A549 (cell line): ENCODE data around the gene TEKT3. TPM values are rescaled to one million over a fixed set of nuclear protein-coding genes. Genes with fewer than 3 reads are reported as not detected.
A peak's percentile ranks its signal among the peaks of the same experiment; 100 is the strongest.

Experiments
- ATAC-seq, 2 experiments: fragments of 200-7000 bp in 1 of 2; fragments of >200 bp in 1 of 2; cut with Nextera tagmentation in 1 of 2; cut with Tn5 transposase in 1 of 2; 3 replicates each; pipeline versions ENCODE4 v1.8.0 to v1.9.1; 2018 to 2020; ENCODE audit warnings: mild to moderate bottlenecking in 1 of 2, moderate library complexity in 1 of 2
- CTCF ChIA-PET: fragments of 300-600 bp; sonication (Branson Sonifier 250); formaldehyde crosslinking; extraction: SDS; loops from one replicate; lab custom pipeline; 2021; ENCODE audit warnings: antibody characterized with exemption, inconsistent platforms; lab: Yijun Ruan, JAX
- POLR2A ChIA-PET: fragments of 350-600 bp; formaldehyde crosslinking; extraction: SDS; loops from one replicate; lab custom pipeline; 2021; ENCODE audit warnings: antibody characterized with exemption, inconsistent platforms; lab: Yijun Ruan, JAX
- DNase-seq, 2 experiments: peaks; one replicate each; pipeline versions ENCODE4 v3.0.0 to v3.0.0-alpha.2; 2011 to 2016; ENCODE audit warnings: low read depth in 1 of 2, low spot score in 1 of 2
- FAIRE-seq: peaks from 2 replicates; lab custom pipeline; 2011; peaks lifted over from hg19 to GRCh38; lab: Jason Lieb, UNC
- H3K27ac ChIP-seq, 2 experiments: fragments of >200 bp; sonication (Bioruptor Twin); formaldehyde crosslinking; 3 replicates each; pipeline ENCODE4 v1.5.1; 2016 to 2017
- H3K4me1 ChIP-seq: fragments of >200 bp; sonication (Bioruptor Twin); formaldehyde crosslinking; 3 replicates; pipeline ENCODE4 v1.6.1; 2016
- H3K4me2 ChIP-seq: fragments of >200 bp; sonication (Bioruptor Twin); formaldehyde crosslinking; 3 replicates; pipeline ENCODE4 v1.6.1; 2016
- H3K4me3 ChIP-seq: fragments of >200 bp; sonication (Bioruptor Twin); formaldehyde crosslinking; 3 replicates; pipeline ENCODE4 v1.5.1; 2016
- H3K9me3 ChIP-seq: fragments of >200 bp; sonication (Bioruptor Twin); formaldehyde crosslinking; 3 replicates; pipeline ENCODE4 v1.6.1; 2016
- BHLHE40 ChIP-seq: IDR thresholded peaks from 2 replicates; pipeline ENCODE4 v1.6.1; 2012; ENCODE audit warnings: low read depth, low read length, inconsistent platforms
- CEBPB ChIP-seq, 2 experiments: fragments of >200 bp in 1 of 2; sonication (Bioruptor Twin) in 1 of 2; formaldehyde crosslinking in 1 of 2; IDR thresholded peaks; 2 replicates each; pipeline ENCODE4 v1.6.1; 2012 to 2016
- CHD4 ChIP-seq: fragments of 200-600 bp; sonication (generic); IDR thresholded peaks from 2 replicates; pipeline ENCODE4 v1.6.1; 2016; ENCODE audit warnings: antibody characterized with exemption, mild to moderate bottlenecking, borderline replicate concordance
- ESRRA ChIP-seq: fragments of 150-350 bp; IDR thresholded peaks from 2 replicates; pipeline ENCODE4 v1.6.1; 2014; ENCODE audit warnings: mild to moderate bottlenecking, low read length, borderline replicate concordance
- FOSL2 ChIP-seq, 2 experiments: fragments of 450-650 bp in 1 of 2; fragments of >200 bp in 1 of 2; sonication (Bioruptor Twin) in 1 of 2; formaldehyde crosslinking; IDR thresholded peaks; 2 replicates each; pipeline versions ENCODE4 v1.5.0 to v1.6.1; 2016 to 2020; ENCODE audit warnings: mild to moderate bottlenecking in 1 of 2, moderate library complexity in 1 of 2
- GATA3 ChIP-seq: IDR thresholded peaks from 2 replicates; pipeline ENCODE4 v1.6.1; 2012; ENCODE audit warnings: borderline replicate concordance
- HOXB13 ChIP-seq: fragments of 250-450 bp; sonication (Bioruptor Pico); IDR thresholded peaks from 2 replicates; pipeline ENCODE4 v1.5.0; 2020; ENCODE audit warnings: low read depth, mild to moderate bottlenecking, moderate library complexity
- KDM1A ChIP-seq: fragments of 200-600 bp; sonication (generic); IDR thresholded peaks from 2 replicates; pipeline ENCODE4 v1.6.1; 2016; ENCODE audit warnings: low read depth, mild to moderate bottlenecking
- KDM5A ChIP-seq: fragments of 200-600 bp; sonication (generic); IDR thresholded peaks from 2 replicates; pipeline ENCODE4 v1.6.1; 2016; ENCODE audit warnings: antibody characterized with exemption, mild to moderate bottlenecking
- MAFK ChIP-seq: fragments of 450-650 bp; IDR thresholded peaks from 2 replicates; pipeline ENCODE4 v1.6.1; 2014; ENCODE audit not compliant: partially characterized antibody
- MYC ChIP-seq: IDR thresholded peaks from 2 replicates; pipeline ENCODE4 v1.6.1; 2012; ENCODE audit warnings: mild to moderate bottlenecking, inconsistent platforms, low read length, improper control_type of control experiment, borderline replicate concordance
- POLR2A ChIP-seq: IDR thresholded peaks from 2 replicates; pipeline ENCODE4 v1.6.1; 2012; ENCODE audit warnings: mild to moderate bottlenecking, low read length
- POLR2AphosphoS2 ChIP-seq: conservative IDR thresholded peaks from 2 replicates; pipeline ENCODE4 v1.6.1; 2012; ENCODE audit warnings: low read length, improper control_type of control experiment, inconsistent platforms
- RAD21 ChIP-seq, 2 experiments: fragments of >200 bp in 1 of 2; sonication (Bioruptor Twin) in 1 of 2; formaldehyde crosslinking in 1 of 2; IDR thresholded peaks in 1 of 2; conservative IDR thresholded peaks in 1 of 2; 2 replicates in 1 of 2; 3 replicates in 1 of 2; pipeline ENCODE4 v1.6.1; 2012 to 2018; ENCODE audit warnings: inconsistent platforms in 1 of 2
- RCOR1 ChIP-seq: fragments of 150-350 bp; IDR thresholded peaks from 2 replicates; pipeline ENCODE4 v1.6.1; 2014; ENCODE audit warnings: antibody characterized with exemption, low read length, low read depth
- SMC3 ChIP-seq: fragments of >200 bp; sonication (Bioruptor Twin); formaldehyde crosslinking; IDR thresholded peaks from 3 replicates; pipeline ENCODE4 v1.6.1; 2018; ENCODE audit warnings: inconsistent platforms
- TP53 ChIP-seq: fragments of 250-450 bp; sonication (Bioruptor Pico); IDR thresholded peaks from 2 replicates; pipeline ENCODE4 v1.5.0; 2021; ENCODE audit warnings: mild to moderate bottlenecking, moderate library complexity
- ZNF302 ChIP-seq: fragments of 250-450 bp; sonication (Bioruptor Pico); IDR thresholded peaks from 2 replicates; pipeline ENCODE4 v1.9.0; 2021; ENCODE audit warnings: inconsistent platforms, mild to moderate bottlenecking, moderate library complexity
- ZSCAN20 ChIP-seq: fragments of 250-450 bp; sonication (Bioruptor Pico); IDR thresholded peaks from 2 replicates; pipeline ENCODE4 v1.8.0; 2022; ENCODE audit warnings: mild to moderate bottlenecking, moderate library complexity
- WGBS: methylation state at CpG from one replicate; pipeline ENCODE4 v1.1.6; 2017; ENCODE audit errors: missing lambda C conversion rate; 5-methylcytosine and 5-hydroxymethylcytosine counted together
- polyA plus RNA-seq, 4 experiments: library from polyadenylated mRNA; depleted of rRNA in 3 of 4; stranded (reverse); fragments of >200 nt; fragmentation: RNase III in 1 of 4; extraction: RNeasy Plus Mini Kit Qiagen cat#74134 plus additional on column Dnase treatment in 1 of 4; gene quantifications; 2 replicates in 3 of 4; 3 replicates in 1 of 4; pipeline ENCODE4 v1.2.3, GENCODE V29; 2011 to 2017
- TF ChIP-seq, protein P1 (sequence below): IDR thresholded peaks from 2 replicates; pipeline ENCODE4 v1.6.1; 2012; ENCODE audit warnings: low read depth, borderline replicate concordance

TEKT3 gene
- polyA plus RNA-seq, 2 of the 4 experiments (the other 2 are of a cell fraction): 0.17 to 0.21 TPM

DNA sequence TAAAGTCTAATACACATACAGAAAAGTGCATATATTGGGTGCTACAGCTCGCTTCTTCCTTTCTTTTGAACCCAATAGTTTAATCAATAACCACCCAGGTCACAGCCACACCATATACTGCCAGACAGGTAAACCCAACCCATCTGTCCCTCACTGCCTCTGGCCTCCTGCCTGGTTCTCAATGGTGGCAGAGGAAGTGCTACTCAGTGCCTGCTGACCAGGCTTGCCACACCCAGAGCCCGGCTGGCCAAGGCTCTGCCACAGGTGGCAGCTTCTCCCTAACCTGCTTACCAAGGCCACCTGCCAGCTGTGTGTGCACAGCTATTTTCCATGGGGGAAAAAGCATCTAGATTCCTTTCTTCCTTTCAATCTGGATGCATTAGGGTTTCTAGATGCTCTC is 76.9 kb downstream of the TEKT3 start:
- ATAC-seq (no peak), FAIRE-seq (no peak), DNase-seq (peak in 1 of 2 experiments; percentile 33)
- peak overlapping the region in 1 of 2 experiments; percentile 45; a peak in 3 of 6 replicates for H3K27ac ChIP-seq
- TF ChIP-seq ESRRA: no peak
- H3K4me1 ChIP-seq: peaks cover 29% of the 10 kb centered on the region
- ChIA-PET CTCF (interaction anchor here (0.9 to 4.8 kb wide), 8 partner anchors 20 to 239 kb away, joined by 3 to 64 read pairs (median 4); no protein-coding TSS in a partner anchor), POLR2A (no interaction called here)
- no peak overlapping the region for H3K4me3 ChIP-seq
- peak overlapping the region; percentile 94 for H3K4me2 ChIP-seq
- 39% methylated on average over 2 of the region's 2 CpGs for WGBS
- no peaks in the 10 kb centered on the region for H3K9me3 ChIP-seq

DNA sequence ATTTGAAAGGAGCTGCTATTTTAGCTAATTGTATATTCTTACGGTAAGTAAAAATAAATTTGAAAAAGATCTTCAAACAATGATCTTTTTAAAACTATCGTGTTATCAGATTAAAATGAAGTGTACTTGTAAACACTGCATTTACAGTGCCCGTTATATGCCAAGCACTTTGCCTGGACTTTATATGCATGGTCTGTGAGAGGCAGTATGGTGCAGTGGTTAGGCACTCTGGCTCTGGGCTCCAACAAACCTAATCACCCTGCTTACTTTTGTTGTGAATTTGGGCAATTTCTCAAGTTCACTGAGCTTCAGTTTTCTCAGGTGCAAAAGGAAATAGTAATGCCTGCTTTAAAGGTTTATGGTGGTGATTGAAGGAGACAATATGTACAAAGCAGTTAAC is 77.7 kb downstream of the TEKT3 start:
- DNase-seq (no peak), ATAC-seq (no peak), FAIRE-seq (no peak)
- no peak for TF ChIP-seq KDM1A
- peak in 1 of 2 experiments; percentile 23; a peak in 1 of 5 replicates for TF ChIP-seq RAD21 (conservative IDR thresholded peaks at IDR 0.05 in 1 of 2, IDR thresholded peaks at IDR 0.05 in 1 of 2)
- no peak for TF ChIP-seq POLR2AphosphoS2
- no peak for TF ChIP-seq ZSCAN20 (CRISPR knock-in tag)
- TF ChIP-seq ZNF302 (CRISPR knock-in tag): no peak
- peak; percentile 33; the same call in 1 of the 2 replicates for TF ChIP-seq CHD4
- no peak for TF ChIP-seq RCOR1
- no peak for TF ChIP-seq KDM5A
- Histone ChIP-seq H3K4me2 (peak overlapping the region; percentile 94), H3K9me3 (no peaks in the 10 kb centered on the region), H3K4me1 (peaks cover 29% of the 10 kb centered on the region), H3K27ac (peak overlapping the region; percentile 80 to 87), H3K4me3 (peak overlapping the region; percentile 70)
- ChIA-PET CTCF (interaction anchor here (0.8 to 3.7 kb wide), 15 partner anchors 10 to 240 kb away, joined by 3 to 64 read pairs (median 4); no protein-coding TSS in a partner anchor), POLR2A (interaction anchor here (0.8 to 1.7 kb wide), 6 partner anchors 9 to 736 kb away, joined by 3 to 9 read pairs (median 4); partner anchors contain the start of genes TEKT3, TTC19 and ZSWIM7)
- whole genome bisulfite sequencing: 40% methylated on average over 3 of the region's 3 CpGs

DNA sequence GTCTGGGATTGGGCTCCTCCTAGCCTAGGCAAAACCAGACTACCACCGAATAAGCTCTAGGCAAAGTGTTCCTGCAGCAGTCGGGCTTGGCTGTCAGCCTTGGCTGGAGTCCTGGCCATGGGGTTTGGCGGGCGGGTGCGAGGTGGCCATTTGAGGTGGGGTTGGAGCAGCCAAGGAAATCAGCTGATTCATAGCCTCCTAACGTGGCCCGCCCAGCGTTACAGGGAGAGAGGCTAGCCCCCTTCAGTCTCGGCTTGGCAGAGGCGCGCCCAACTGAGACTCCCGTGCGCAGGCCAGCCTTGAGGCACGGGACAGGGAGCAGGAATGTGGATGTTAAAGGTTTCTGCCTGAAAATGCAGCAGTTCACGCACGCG is 78.2 kb downstream of the TEKT3 start:
- H3K4me2 ChIP-seq: peak overlapping the region; percentile 94
- ChIA-PET POLR2A (interaction anchor here (0.8 to 1.7 kb wide), 7 partner anchors 10 to 736 kb away, joined by 3 to 9 read pairs (median 3); partner anchors contain the start of genes TEKT3, TTC19 and ZSWIM7), CTCF (interaction anchor here (0.5 to 3.7 kb wide), 25 partner anchors 10 to 240 kb away, joined by 3 to 64 read pairs (median 4); no protein-coding TSS in a partner anchor)
- ATAC-seq: peak; percentile 27 to 51
- peak overlapping the region; percentile 70 for H3K4me3 ChIP-seq
- WGBS: 3% methylated on average over 17 of the region's 17 CpGs
- peak overlapping the region; percentile 80 to 87 for H3K27ac ChIP-seq
- no peak for TF ChIP-seq TP53 (CRISPR knock-in tag)
- peak; percentile 15 for TF ChIP-seq MAFK
- peak; percentile 27; the same call in 1 of the 2 replicates for TF ChIP-seq MYC
- peak; percentile 24; the same call in 1 of the 2 replicates for TF ChIP-seq POLR2A
- TF ChIP-seq SMC3: no peak
- no peak for TF ChIP-seq CEBPB (IDR thresholded peaks at IDR 0.05)
- TF ChIP-seq FOSL2 (IDR thresholded peaks at IDR 0.05): no peak
- peak; percentile 46 for TF ChIP-seq FOSL2 (CRISPR knock-in tag; IDR thresholded peaks at IDR 0.05)
- peak; percentile 40; the same call in 1 of the 2 replicates for TF ChIP-seq HOXB13 (CRISPR knock-in tag)
- 0 out of 2 replicates have a peak, but pooled peaks have one; percentile 27 for TF ChIP-seq GATA3
- TF ChIP-seq, protein P1, sequence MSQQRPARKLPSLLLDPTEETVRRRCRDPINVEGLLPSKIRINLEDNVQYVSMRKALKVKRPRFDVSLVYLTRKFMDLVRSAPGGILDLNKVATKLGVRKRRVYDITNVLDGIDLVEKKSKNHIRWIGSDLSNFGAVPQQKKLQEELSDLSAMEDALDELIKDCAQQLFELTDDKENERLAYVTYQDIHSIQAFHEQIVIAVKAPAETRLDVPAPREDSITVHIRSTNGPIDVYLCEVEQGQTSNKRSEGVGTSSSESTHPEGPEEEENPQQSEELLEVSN: no peak; the same call in 1 of the 2 replicates
- peak; percentile 66 for TF ChIP-seq BHLHE40
- TF ChIP-seq, all 56 proteins: peak for 7
- DNase-seq: peak; percentile 73 to 84
- Histone ChIP-seq H3K9me3 (no peaks in the 10 kb centered on the region), H3K4me1 (peaks cover 29% of the 10 kb centered on the region)
- no peak for FAIRE-seq
